GM18858 (cell line): ENCODE data around the gene ZSCAN18.

Experiments used
- ATAC-seq: cut with Tn5 transposase; IDR thresholded peaks from one replicate; pipeline ENCODE4 v1.9.1; 2021; ENCODE audit not compliant: unreplicated experiment

Gene ZSCAN18

DNA sequence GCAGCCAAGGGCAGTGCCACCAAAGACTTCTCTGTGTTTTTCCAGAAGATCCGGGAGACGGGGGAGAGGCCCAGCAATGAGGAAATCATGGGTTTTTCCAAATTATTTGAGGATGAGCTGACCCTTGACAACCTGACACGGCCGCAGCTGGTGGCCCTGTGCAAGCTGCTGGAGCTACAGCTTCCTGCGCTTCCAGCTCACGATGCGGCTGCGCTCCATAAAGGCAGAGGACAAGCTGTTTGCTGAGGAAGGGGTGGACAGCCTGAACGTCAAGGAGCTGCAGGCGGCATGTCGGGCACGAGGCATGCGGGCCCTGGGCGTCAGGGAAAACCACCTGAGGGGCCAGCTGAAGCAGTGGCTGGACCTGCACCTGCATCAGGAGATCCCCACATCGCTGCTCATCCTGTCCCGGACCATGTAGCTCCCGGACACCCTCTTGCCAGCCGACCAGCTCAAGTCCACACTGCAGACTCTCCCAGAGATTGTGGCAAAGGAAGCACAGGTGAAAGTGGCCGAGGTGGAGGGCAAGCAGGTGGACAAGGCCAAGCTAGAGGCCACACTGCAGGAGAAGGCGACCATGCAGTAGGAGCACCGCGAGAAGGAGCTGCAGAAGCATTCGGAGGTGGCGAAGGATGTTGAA is 52.5 kb downstream of the ZSCAN18 start:
- ATAC-seq = no peak

DNA sequence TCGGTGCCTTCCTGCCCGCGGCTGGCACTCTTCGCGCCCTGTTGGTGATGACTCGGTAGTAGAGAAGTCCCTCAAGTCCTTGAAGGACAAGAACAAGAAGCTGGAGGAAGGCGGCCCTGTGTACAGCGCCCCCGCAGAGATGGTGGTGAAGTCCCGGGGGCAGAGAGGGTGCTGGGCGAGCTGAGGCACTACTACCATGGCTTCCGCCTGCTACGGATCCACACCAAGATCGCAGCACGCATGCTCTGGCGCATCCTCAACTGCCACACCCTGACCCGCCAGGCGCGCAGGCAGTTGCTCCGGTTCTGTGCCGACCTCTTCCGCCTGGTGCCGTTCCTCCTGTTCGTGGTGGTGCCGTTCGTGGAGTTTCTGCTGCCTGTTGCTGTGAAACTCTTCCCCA is 53.1 kb downstream of the ZSCAN18 start:
- no peak for ATAC-seq

DNA sequence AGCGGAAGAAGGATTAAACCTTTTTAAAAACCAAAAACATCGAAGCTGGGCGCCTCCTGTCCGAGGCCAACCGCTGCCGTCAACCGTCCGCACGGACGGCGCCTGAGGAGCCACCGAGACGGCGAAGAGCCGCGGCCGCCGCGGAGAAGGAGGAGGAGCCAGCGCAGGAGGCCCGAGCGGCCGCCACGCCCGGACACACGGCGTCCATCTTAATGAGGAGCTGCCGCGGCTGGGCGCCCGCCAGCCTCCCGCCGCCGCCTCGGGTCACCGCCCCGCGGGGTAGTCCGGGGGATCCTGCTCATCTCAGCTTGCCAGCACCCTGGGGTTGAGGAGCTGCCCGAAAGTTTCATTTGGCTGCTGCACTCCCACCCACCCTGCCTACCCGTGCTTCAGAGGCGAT is 53.6 kb downstream of the ZSCAN18 start:
- no peak for ATAC-seq

DNA sequence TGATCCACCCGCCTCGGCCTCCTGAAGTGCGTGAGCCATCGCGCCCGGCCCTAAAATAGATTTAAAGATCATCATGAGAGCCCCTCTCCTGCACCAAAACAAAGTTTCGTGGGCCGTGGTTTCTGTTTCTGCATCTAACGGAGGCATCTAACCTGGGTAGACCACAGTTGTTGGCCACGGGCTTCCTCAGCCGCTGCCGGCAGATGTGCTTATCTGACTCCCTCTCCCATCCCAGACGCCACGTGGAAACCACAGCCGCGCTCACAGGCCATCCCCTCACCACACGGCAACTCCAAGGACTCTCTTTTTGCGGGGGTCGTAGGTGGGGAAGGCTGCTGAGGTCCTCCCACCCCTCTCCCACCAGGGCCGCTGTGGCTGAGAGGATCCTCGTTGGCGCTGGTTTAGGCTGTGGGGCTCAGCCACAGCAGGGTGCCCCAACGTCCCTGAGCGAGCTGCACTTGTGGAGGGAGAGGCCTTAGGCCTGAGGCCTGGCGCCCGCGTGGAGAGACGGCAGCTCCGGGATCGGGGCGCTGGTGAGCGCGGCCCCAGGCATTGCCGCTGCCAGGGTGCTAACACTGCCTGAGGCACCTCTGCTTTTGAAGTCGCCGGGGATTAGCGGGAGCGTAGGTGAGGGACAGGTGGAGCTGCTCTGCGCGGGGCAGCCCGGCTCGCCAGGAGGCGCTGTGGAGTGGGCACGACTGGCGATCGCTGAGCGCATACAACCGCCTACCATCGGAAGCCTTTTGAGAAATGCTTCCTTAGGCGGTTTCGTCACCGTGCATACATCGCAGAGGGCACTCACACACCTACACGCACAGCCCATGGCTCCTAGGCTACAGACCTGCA is 55.3 kb downstream of the ZSCAN18 start:
- ATAC-seq = no peak

DNA sequence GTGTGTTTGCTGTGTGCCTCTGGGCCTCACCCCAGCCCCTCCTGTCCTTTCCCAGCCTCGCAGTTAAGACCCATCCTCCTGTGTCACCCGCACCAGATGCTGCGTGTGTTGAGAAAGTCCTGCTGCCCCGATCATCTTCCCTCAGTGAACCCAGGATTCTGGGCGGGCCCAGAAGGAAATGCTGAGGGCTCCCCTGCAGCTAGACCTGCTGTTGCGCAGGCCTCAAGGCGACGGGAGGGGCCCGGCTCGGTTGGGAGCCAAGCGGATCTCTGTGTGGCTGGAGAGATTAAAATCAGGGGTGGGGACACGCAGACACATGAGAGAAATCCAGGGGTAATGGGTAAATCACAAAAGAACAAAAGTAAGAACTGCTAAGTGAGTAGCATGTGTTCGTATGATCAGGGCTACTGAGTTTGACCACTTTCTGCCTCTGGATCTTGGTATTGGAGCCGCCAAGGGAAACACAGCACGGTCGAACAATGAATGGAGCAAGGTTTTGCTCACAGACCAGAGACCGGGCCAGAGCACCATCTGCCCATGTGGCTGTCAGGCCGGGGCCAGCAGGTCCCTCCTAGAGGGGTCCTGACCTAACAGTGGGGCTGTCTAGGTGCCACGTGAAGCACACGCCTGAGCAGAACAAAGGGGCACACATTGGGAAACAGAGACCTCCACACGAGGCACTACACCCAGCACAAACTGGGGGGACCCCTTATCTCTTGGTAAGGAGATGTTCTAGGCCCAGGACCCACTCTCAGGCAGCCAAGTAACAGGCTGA is 57.1 kb downstream of the ZSCAN18 start:
- ATAC-seq = no peak

DNA sequence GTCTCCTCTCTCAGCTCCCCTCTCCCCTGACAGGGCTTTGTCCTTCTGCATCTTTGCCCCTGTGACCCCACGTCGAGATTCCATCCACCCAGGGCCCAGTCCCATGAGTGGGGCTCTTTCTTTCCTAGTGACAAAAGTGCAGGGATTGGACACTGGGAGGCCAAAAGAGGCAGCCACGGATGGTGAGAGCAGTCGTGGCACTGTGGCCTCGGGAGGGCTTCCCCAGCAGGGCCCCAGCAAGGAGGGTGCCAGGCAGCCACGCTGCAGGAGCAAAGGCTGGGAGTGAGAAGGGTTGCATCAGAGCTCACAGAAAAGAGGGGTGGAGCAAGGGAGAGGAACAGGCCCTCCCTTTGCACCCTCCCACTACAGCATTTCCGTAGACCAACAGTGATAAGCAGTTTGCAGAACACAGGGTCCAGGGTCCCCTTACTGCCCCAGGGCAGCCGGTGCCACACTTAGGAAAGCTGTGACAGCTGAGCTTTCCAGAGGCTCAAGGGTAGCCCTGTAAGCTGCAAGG is 59.3 kb downstream of the ZSCAN18 start:
- no peak for ATAC-seq

DNA sequence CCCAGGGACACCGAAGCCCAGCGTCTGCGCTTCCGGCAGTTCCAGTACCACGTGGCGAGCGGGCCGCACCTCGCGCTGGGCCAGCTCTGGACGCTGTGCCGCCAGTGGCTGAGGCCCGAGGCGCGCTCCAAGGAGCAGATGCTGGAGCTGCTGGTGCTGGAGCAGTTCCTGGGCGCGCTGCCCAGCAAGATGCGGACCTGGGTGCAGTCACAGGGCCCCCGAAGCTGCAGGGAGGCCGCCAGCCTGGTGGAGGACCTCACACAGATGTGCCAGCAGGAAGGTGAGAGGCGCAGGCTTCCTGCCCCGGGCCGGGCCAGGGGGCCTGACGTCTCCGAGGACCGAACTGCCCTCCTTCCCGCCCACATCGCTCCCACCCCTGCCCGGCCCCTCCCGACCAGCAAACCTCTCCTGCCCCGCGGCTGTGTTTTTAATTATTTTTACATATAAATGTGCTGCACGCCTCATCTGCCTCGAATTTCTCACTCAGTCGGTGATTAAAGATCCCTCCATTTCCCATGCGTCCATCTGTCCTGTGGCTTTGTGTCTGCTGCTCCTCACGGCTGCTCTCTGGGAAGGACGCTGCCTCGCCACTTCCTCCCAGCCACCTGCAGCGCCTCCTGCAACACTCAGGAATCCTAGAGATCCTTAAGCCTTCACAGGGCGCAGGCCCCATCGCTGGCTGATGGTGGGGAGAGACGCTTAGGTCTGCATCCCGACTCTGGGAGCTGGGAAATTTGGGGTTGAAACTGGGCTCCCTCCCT is 59.9 kb downstream of the ZSCAN18 start:
- ATAC-seq = no peak

DNA sequence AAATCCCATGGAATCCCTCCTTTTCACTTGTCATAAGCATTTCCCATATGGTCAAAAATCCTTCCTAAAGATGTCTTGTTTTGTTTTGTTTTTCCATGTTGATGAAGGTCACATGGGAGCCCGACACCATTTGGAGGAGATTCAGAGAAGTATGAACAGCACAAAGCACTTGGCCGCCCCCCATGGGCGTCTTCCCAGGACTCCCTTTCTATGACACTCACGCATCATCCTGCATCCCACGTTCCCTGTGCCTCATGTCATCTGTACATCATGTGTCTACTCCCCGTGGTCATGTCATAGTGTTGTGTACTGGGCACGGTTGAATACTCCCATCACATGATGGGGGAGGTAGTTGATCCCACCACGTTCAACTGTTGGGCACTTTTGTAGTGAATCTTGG is 62.2 kb downstream of the ZSCAN18 start:
- no peak for ATAC-seq

DNA sequence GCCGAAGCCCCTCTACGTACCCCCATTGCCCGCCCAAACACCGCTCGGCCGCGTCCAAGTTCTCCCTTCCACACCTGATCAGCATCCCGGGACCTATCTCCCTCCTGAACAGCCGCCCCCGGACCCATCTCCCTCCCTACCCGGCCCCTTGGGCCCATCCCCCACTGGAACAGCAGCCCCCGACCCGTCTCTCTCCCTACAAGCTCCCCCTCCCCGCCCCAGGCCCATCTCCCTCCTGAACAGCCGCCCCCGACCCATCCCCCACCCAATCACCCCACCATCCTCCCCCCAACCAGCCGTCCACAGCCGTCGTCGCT is 63.6 kb downstream of the ZSCAN18 start:
- no peak for ATAC-seq
